Neural cell (in vitro differentiated cells): ENCODE measurements around the gene OSBPL1A. TPM values are rescaled to one million over a fixed set of nuclear protein-coding genes. Genes with fewer than 3 reads are reported as not detected.

Experiments
- H2AFZ ChIP-seq: fragments of 200-600, 300-800 bp; sonication (generic), shearing (Covaris generic); 2 replicates; pipeline ENCODE4 v1.6.0; 2014; ENCODE audit warnings: low read depth, mild to moderate bottlenecking, antibody characterized with exemption, low read length, moderate library complexity
- H3F3A ChIP-seq: fragments of 200-600 bp; shearing (Covaris generic); 2 replicates; pipeline ENCODE4 v1.6.1; 2016; ENCODE audit warnings: mild to moderate bottlenecking, moderate library complexity, mixed read lengths, antibody characterized with exemption, low read length; ENCODE audit not compliant: insufficient read depth, poor library complexity, severe bottlenecking
- H3K27ac ChIP-seq: fragments of 200-600, 300-800 bp; sonication (generic), shearing (Covaris generic); 2 replicates; pipeline ENCODE4 v1.5.1; 2014; ENCODE audit warnings: mild to moderate bottlenecking, low read length, moderate library complexity
- H3K27me3 ChIP-seq: fragments of 300-800, 200-600 bp; sonication (generic), shearing (Covaris generic); 2 replicates; pipeline ENCODE4 v1.6.0; 2014; ENCODE audit warnings: mild to moderate bottlenecking, low read depth, low read length, moderate library complexity; ENCODE audit not compliant: insufficient read depth
- H3K36me3 ChIP-seq: fragments of 300-800, 200-600 bp; sonication (generic), shearing (Covaris generic); 2 replicates; pipeline ENCODE4 v1.5.1; 2014; ENCODE audit warnings: mild to moderate bottlenecking, antibody characterized with exemption, low read length, moderate library complexity; ENCODE audit not compliant: insufficient read depth
- H3K4me2 ChIP-seq: fragments of 300-800, 200-600 bp; sonication (generic), shearing (Covaris generic); 2 replicates; pipeline ENCODE4 v1.6.0; 2014; ENCODE audit warnings: mild to moderate bottlenecking, low read length
- H3K4me3 ChIP-seq: fragments of 300-800, 200-600 bp; sonication (generic), shearing (Covaris generic); 2 replicates; pipeline ENCODE4 v1.5.1; 2014; ENCODE audit warnings: mild to moderate bottlenecking, low read length, moderate library complexity
- H3K79me2 ChIP-seq: fragments of 200-600 bp; shearing (Covaris generic); replicated peaks from 2 replicates; pipeline ENCODE4 v1.6.0; 2014; ENCODE audit warnings: mild to moderate bottlenecking, low read length, moderate library complexity; ENCODE audit not compliant: insufficient read depth
- H3K9ac ChIP-seq: fragments of 300-800, 200-600 bp; sonication (generic), shearing (Covaris generic); 2 replicates; pipeline ENCODE4 v1.6.1; 2016; ENCODE audit warnings: mild to moderate bottlenecking, low read length, mixed read lengths
- H3K9me2 ChIP-seq: fragments of 200-600 bp; shearing (Covaris generic); 2 replicates; pipeline ENCODE4 v1.6.1; 2016; ENCODE audit warnings: mild to moderate bottlenecking, low read length, mixed read lengths; ENCODE audit not compliant: insufficient read depth
- H3K9me3 ChIP-seq: fragments of 200-600, 300-800 bp; sonication (generic), shearing (Covaris generic); 2 replicates; pipeline ENCODE4 v1.6.1; 2016; ENCODE audit warnings: mild to moderate bottlenecking, mixed run types, low read length, moderate library complexity, mixed read lengths
- H4K20me1 ChIP-seq: fragments of 200-600 bp; shearing (Covaris generic); 2 replicates; pipeline ENCODE4 v1.6.1; 2016; ENCODE audit warnings: mild to moderate bottlenecking, mixed run types; ENCODE audit not compliant: insufficient read depth
- EP300 ChIP-seq: fragments of 450-650 bp; conservative IDR thresholded peaks from 2 replicates; pipeline ENCODE4 v1.6.1; 2014; ENCODE audit warnings: antibody characterized with exemption, mild to moderate bottlenecking, moderate library complexity; ENCODE audit not compliant: poor library complexity, severe bottlenecking
- EZH2 ChIP-seq: fragments of 200-600, 300-800 bp; shearing (Covaris generic), sonication (generic); IDR thresholded peaks from 2 replicates; pipeline ENCODE4 v1.6.1; 2014; ENCODE audit warnings: antibody characterized with exemption, low read length, borderline replicate concordance, mild to moderate bottlenecking; ENCODE audit not compliant: insufficient read depth, poor library complexity, severe bottlenecking
- MXI1 ChIP-seq: fragments of 450-650 bp; conservative IDR thresholded peaks from 2 replicates; pipeline ENCODE4 v1.6.1; 2014; ENCODE audit warnings: antibody characterized with exemption, mild to moderate bottlenecking; ENCODE audit not compliant: poor library complexity, severe bottlenecking
- POLR2AphosphoS5 ChIP-seq: IDR thresholded peaks from 2 replicates; pipeline ENCODE4 v1.6.1; 2012
- RAD21 ChIP-seq: fragments of 450-650 bp; conservative IDR thresholded peaks from 2 replicates; pipeline ENCODE4 v1.6.1; 2014; ENCODE audit warnings: antibody characterized with exemption, mild to moderate bottlenecking, moderate library complexity
- SMC3 ChIP-seq: fragments of 450-650 bp; conservative IDR thresholded peaks from 2 replicates; pipeline ENCODE4 v1.6.1; 2014; ENCODE audit warnings: antibody characterized with exemption, mild to moderate bottlenecking, moderate library complexity; ENCODE audit not compliant: poor library complexity
- TAF1 ChIP-seq: IDR thresholded peaks from 2 replicates; pipeline ENCODE4 v1.6.1; 2012; ENCODE audit warnings: low read depth
- polyA plus RNA-seq: library from polyadenylated mRNA; depleted of rRNA; stranded (reverse); fragments of >200 nt; gene quantifications from 2 replicates; pipeline ENCODE4 v1.2.3, GENCODE V29; 2014
- TF ChIP-seq, protein P1 (sequence below): IDR thresholded peaks from 2 replicates; pipeline ENCODE4 v1.6.1; 2012; ENCODE audit warnings: borderline replicate concordance
- TF ChIP-seq, protein P2 (sequence below): fragments of 450-650 bp; IDR thresholded peaks from 2 replicates; pipeline ENCODE4 v1.5.1; 2014; ENCODE audit warnings: antibody characterized with exemption, mild to moderate bottlenecking, moderate library complexity; ENCODE audit not compliant: poor library complexity, severe bottlenecking

Gene OSBPL1A
- polyA plus RNA-seq, 1 donor from 2014 or later, result 24.9 TPM

DNA sequence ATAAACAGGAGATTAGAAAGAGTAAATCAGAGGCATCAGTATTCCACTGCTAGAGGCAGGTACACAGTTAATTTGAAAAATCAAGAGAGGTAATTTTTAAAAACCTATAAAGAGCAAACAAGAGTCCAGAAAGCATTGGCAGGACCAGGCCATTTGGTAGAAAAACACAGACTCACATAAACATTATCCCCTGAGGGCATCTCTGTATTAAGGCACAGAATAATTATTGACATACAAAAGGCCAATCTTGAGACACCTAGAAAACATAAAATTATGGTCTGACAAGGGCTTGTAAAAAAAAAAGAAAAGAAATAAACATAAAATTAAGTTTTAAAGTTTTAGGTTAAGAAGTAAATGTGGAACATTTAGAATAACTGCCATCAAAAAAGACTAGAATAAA, 120.6 kb downstream of the OSBPL1A start:
- Histone ChIP-seq H3K79me2 (no peaks in the 10 kb centered on the region), H3K36me3 (no peaks in the 10 kb centered on the region), H3K27ac (no peak overlapping the region), H4K20me1 (no peaks in the 10 kb centered on the region), H3K27me3 (no peaks in the 10 kb centered on the region), H3K4me2 (no peak overlapping the region), H2AFZ (no peak overlapping the region), H3F3A (no peaks in the 10 kb centered on the region), H3K4me3 (no peak overlapping the region), H3K9me2 (no peaks in the 10 kb centered on the region), H3K9ac (no peak overlapping the region), H3K9me3 (no peaks in the 10 kb centered on the region)
- TF ChIP-seq RAD21 (no peak), TAF1 (no peak), MXI1 (no peak), POLR2AphosphoS5 (no peak), EZH2 (no peak), EP300 (no peak), SMC3 (no peak)
- TF ChIP-seq, protein P1, sequence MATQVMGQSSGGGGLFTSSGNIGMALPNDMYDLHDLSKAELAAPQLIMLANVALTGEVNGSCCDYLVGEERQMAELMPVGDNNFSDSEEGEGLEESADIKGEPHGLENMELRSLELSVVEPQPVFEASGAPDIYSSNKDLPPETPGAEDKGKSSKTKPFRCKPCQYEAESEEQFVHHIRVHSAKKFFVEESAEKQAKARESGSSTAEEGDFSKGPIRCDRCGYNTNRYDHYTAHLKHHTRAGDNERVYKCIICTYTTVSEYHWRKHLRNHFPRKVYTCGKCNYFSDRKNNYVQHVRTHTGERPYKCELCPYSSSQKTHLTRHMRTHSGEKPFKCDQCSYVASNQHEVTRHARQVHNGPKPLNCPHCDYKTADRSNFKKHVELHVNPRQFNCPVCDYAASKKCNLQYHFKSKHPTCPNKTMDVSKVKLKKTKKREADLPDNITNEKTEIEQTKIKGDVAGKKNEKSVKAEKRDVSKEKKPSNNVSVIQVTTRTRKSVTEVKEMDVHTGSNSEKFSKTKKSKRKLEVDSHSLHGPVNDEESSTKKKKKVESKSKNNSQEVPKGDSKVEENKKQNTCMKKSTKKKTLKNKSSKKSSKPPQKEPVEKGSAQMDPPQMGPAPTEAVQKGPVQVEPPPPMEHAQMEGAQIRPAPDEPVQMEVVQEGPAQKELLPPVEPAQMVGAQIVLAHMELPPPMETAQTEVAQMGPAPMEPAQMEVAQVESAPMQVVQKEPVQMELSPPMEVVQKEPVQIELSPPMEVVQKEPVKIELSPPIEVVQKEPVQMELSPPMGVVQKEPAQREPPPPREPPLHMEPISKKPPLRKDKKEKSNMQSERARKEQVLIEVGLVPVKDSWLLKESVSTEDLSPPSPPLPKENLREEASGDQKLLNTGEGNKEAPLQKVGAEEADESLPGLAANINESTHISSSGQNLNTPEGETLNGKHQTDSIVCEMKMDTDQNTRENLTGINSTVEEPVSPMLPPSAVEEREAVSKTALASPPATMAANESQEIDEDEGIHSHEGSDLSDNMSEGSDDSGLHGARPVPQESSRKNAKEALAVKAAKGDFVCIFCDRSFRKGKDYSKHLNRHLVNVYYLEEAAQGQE, result no peak
- TF ChIP-seq, protein P2, sequence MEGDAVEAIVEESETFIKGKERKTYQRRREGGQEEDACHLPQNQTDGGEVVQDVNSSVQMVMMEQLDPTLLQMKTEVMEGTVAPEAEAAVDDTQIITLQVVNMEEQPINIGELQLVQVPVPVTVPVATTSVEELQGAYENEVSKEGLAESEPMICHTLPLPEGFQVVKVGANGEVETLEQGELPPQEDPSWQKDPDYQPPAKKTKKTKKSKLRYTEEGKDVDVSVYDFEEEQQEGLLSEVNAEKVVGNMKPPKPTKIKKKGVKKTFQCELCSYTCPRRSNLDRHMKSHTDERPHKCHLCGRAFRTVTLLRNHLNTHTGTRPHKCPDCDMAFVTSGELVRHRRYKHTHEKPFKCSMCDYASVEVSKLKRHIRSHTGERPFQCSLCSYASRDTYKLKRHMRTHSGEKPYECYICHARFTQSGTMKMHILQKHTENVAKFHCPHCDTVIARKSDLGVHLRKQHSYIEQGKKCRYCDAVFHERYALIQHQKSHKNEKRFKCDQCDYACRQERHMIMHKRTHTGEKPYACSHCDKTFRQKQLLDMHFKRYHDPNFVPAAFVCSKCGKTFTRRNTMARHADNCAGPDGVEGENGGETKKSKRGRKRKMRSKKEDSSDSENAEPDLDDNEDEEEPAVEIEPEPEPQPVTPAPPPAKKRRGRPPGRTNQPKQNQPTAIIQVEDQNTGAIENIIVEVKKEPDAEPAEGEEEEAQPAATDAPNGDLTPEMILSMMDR, result no peak

DNA sequence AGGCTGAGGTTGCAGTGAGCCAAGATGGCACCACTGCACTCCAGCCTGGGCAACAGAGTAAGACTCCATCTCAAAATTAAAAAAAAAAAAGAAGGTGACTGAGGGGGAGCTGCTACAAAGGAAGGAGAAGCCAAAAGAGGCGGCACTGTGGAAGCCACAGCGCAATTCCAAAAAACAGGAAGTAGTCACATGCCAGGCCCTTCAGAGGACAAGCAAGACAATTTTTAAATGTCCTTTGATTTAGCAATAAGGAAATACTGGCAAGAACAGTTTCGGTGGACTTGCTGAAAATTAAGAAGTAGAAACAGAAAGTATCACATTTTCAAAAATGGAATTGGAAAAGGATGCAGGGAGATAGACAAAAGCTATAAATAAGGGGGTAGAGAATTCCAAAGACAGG, 122.8 kb downstream of the OSBPL1A start:
- TF ChIP-seq POLR2AphosphoS5 (no peak), EZH2 (no peak), RAD21 (no peak), EP300 (no peak), MXI1 (no peak), TAF1 (no peak), SMC3 (no peak)
- TF ChIP-seq, protein P1, result no peak
- TF ChIP-seq, protein P2, result no peak
- Histone ChIP-seq H3K9me3 (no peaks in the 10 kb centered on the region), H2AFZ (no peak overlapping the region), H3K9ac (no peak overlapping the region), H3K4me3 (no peak overlapping the region), H3K9me2 (no peaks in the 10 kb centered on the region), H3K36me3 (no peaks in the 10 kb centered on the region), H3F3A (no peaks in the 10 kb centered on the region), H3K27me3 (no peaks in the 10 kb centered on the region), H3K79me2 (peaks cover 3% of the 10 kb centered on the region), H3K27ac (no peak overlapping the region), H3K4me2 (no peak overlapping the region), H4K20me1 (no peaks in the 10 kb centered on the region)
